Measurements from ENCODE around the gene IFNK. TPM values are rescaled to one million over a fixed set of nuclear protein-coding genes. Genes with fewer than 3 reads are reported as not detected.

Gene IFNK
- total RNA-seq, 1 experiment from 2014 or later: not detected

DNA sequence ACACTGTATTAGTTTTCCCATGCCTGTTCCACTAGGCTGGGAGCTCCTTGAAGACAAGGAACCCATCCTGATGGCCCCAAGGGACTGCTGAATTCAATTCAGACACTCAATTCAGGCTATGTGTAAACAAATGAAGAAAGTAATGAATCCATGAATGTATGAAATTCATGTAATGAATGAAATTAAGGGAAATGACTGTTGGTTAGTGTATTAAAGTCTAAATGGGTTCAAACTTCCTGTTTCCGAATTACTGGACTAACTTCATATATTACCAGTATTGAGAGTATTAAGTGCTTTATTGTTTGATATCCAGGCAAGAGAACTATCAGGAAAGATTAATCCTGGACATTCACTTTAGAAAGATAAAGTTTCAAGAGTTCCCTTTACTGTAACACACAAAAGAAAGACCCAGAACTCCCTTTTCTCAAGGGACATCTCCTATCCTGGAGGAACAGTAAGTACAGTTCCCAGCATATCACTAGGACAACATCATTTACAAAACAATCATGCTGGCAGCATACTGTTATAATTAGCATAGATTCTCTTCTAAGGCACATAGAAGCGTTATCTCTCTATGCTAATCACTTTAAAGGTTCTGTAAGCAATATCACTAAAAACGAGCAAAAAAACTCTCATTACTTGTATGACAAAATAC lies 28.5 kb upstream of the IFNK start:
- H3K4me1 ChIP-seq (replicated peaks; ENCODE audit: insufficient read depth): no peaks in the 10 kb centered on the region; the same call in 1 of the 2 replicates
- H2AFZ ChIP-seq: no peak overlapping the region
- BruUV-seq (replicated peaks): no TSS peak
- no peak overlapping the region for H3K4me2 ChIP-seq
- ChIA-PET POLR2A (ENCODE audit: unreplicated experiment) (no interaction called here), CTCF (no interaction called here)
- no peak overlapping the region for H3K27ac ChIP-seq
- intact Hi-C loops (cut with micrococcal nuclease; ENCODE audit: unreplicated experiment): no loop called here
- no peak for TF ChIP-seq EZH2 (IDR thresholded peaks at IDR 0.05; ENCODE audit: low read depth)
- TF ChIP-seq, protein P1, sequence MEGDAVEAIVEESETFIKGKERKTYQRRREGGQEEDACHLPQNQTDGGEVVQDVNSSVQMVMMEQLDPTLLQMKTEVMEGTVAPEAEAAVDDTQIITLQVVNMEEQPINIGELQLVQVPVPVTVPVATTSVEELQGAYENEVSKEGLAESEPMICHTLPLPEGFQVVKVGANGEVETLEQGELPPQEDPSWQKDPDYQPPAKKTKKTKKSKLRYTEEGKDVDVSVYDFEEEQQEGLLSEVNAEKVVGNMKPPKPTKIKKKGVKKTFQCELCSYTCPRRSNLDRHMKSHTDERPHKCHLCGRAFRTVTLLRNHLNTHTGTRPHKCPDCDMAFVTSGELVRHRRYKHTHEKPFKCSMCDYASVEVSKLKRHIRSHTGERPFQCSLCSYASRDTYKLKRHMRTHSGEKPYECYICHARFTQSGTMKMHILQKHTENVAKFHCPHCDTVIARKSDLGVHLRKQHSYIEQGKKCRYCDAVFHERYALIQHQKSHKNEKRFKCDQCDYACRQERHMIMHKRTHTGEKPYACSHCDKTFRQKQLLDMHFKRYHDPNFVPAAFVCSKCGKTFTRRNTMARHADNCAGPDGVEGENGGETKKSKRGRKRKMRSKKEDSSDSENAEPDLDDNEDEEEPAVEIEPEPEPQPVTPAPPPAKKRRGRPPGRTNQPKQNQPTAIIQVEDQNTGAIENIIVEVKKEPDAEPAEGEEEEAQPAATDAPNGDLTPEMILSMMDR (conservative IDR thresholded peaks at IDR 0.05): no peak
- H4K20me1 ChIP-seq (ENCODE audit: insufficient read depth): no peaks in the 10 kb centered on the region
- H3K36me3 ChIP-seq (ENCODE audit: low read depth): no peaks in the 10 kb centered on the region
- no peaks in the 10 kb centered on the region for H3K9me2 ChIP-seq (ENCODE audit: insufficient read depth)
- DNase-seq: no peak
- H3K27me3 ChIP-seq (ENCODE audit: insufficient read depth, low read depth): no peaks in the 10 kb centered on the region
- no peak overlapping the region for H3K4me3 ChIP-seq
- no peaks in the 10 kb centered on the region for H3F3A ChIP-seq (ENCODE audit: insufficient read depth, low read depth)
- H3K9me3 ChIP-seq (ENCODE audit: insufficient read depth, low read depth): no peaks in the 10 kb centered on the region
- H3K79me2 ChIP-seq (ENCODE audit: low read depth): no peaks in the 10 kb centered on the region

DNA sequence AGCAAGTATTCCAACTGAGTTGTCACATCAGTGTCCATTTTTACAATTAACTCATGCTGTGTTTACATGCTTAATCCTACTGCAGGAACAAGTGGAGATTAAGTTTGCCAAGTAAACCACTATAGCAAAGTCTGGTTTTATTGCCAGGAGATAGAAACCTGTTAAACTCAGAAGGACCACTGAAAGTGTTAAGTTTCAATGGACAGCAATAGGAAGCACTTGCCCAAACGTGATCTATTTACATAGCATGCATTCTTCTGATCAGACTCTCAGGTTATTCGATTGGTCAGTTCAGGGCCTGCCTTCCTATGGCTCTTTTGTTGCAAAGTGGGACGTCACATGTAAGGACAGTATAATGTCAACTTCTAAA lies 28.0 kb upstream of the IFNK start:
- H3K27me3 ChIP-seq (ENCODE audit: insufficient read depth, low read depth): no peaks in the 10 kb centered on the region
- H3K4me2 ChIP-seq: no peak overlapping the region
- DNase-seq: no peak
- no peaks in the 10 kb centered on the region for H3K36me3 ChIP-seq (ENCODE audit: low read depth)
- H4K20me1 ChIP-seq (ENCODE audit: insufficient read depth): no peaks in the 10 kb centered on the region
- no peak for TF ChIP-seq EZH2 (IDR thresholded peaks at IDR 0.05; ENCODE audit: low read depth)
- TF ChIP-seq, protein P1 (conservative IDR thresholded peaks at IDR 0.05): no peak
- no peak overlapping the region for H2AFZ ChIP-seq
- ChIA-PET CTCF (no interaction called here), POLR2A (ENCODE audit: unreplicated experiment) (no interaction called here)
- no peaks in the 10 kb centered on the region for H3K9me2 ChIP-seq (ENCODE audit: insufficient read depth)
- no peaks in the 10 kb centered on the region; the same call in 1 of the 2 replicates for H3K4me1 ChIP-seq (replicated peaks; ENCODE audit: insufficient read depth)
- H3K9me3 ChIP-seq (ENCODE audit: insufficient read depth, low read depth): no peaks in the 10 kb centered on the region
- H3K4me3 ChIP-seq: no peak overlapping the region
- H3K79me2 ChIP-seq (ENCODE audit: low read depth): no peaks in the 10 kb centered on the region
- no peaks in the 10 kb centered on the region for H3F3A ChIP-seq (ENCODE audit: insufficient read depth, low read depth)
- no peak overlapping the region for H3K27ac ChIP-seq
- intact Hi-C loops (cut with micrococcal nuclease; ENCODE audit: unreplicated experiment): no loop called here
- BruUV-seq (replicated peaks): no TSS peak

DNA sequence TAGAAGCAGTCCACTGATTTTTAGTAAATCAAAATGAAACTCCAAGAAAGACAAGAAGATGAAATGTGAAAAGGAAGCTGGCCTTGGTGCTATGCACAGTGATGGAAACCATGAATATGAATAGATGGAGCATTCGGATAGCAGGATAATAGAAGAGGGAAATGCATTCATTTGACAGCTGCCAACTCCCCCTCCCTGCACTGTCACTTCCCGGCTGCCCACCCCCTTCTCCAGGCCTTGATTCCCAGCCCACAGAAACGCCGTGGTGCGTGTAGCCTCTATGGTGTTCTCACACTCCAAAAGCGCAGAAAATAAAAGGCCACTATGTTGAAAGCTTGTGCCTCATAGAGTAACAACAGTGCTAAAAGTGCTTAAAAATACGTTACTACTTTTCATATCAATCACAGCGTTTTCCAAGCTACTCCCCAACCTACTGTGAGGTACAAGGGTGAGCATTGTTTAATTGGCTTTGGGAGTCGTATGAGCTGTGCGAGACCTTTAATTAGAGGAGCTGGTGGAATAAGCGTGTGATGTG lies 26.1 kb upstream of the IFNK start:
- Histone ChIP-seq H3K4me1 (replicated peaks; ENCODE audit: insufficient read depth) (no peaks in the 10 kb centered on the region; the same call in 1 of the 2 replicates), H3K79me2 (ENCODE audit: low read depth) (no peaks in the 10 kb centered on the region), H3K4me2 (no peak overlapping the region), H3K9me3 (ENCODE audit: insufficient read depth, low read depth) (no peaks in the 10 kb centered on the region), H2AFZ (no peak overlapping the region), H3K27ac (no peak overlapping the region), H3K4me3 (no peak overlapping the region), H3K9me2 (ENCODE audit: insufficient read depth) (no peaks in the 10 kb centered on the region), H4K20me1 (ENCODE audit: insufficient read depth) (no peaks in the 10 kb centered on the region), H3K27me3 (ENCODE audit: insufficient read depth, low read depth) (no peaks in the 10 kb centered on the region), H3K36me3 (ENCODE audit: low read depth) (no peaks in the 10 kb centered on the region), H3F3A (ENCODE audit: insufficient read depth, low read depth) (no peaks in the 10 kb centered on the region)
- BruUV-seq (replicated peaks): no TSS peak
- intact Hi-C loops (cut with micrococcal nuclease; ENCODE audit: unreplicated experiment): no loop called here
- ChIA-PET CTCF (no interaction called here), POLR2A (ENCODE audit: unreplicated experiment) (no interaction called here)
- TF ChIP-seq EZH2 (IDR thresholded peaks at IDR 0.05; ENCODE audit: low read depth): no peak
- TF ChIP-seq, protein P1 (conservative IDR thresholded peaks at IDR 0.05): no peak
- no peak for DNase-seq

Data from PC-9 (cell line).